Adrenal gland (tissue), 5 donors: Measurements from ENCODE around the gene RTN4IP1.

Experiments used
- CTCF ChIP-seq, 6 experiments: fragments of 450-650 bp in 4 of 6; fragments of 200-600 bp in 2 of 6; sonication (generic) in 1 of 6; IDR thresholded peaks; 1 replicate in 5 of 6; 2 replicates in 1 of 6; pipeline versions ENCODE4 v1.5.1 to v1.8.0; 2016 to 2021; ENCODE audit warnings: antibody characterized with exemption in 6 of 6, mild to moderate bottlenecking in 2 of 6, moderate library complexity in 1 of 6
- POLR2A ChIP-seq, 2 donors: fragments of 450-650 bp; IDR thresholded peaks; one replicate each; pipeline ENCODE4 v1.6.1; 2017; ENCODE audit warnings: antibody characterized with exemption in 2 of 2, mild to moderate bottlenecking in 2 of 2, moderate library complexity in 1 of 2
- donor health status: DM: no; HTN: no; CAD: no.

DNA sequence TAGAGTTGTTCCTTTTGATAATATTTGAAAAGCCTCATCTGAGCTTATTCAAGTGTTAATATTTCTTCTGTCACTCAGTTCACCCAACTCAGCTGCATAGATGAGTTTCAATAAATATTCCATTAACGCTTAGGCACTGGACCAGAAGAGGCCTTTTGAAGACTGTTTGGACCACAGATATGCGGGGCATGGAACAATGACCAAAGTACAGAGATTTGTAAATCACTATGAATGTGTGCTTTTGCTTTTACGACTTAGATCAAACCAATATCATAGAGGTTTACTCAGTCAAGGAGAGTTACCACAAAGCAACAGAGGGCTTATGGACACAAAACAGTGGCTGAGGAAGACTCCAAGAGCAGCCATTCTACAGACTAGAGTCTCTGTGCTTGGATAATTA is 99.9 kb downstream of the RTN4IP1 start:
- TF ChIP-seq CTCF (IDR thresholded peaks at IDR 0.05): no peak
- TF ChIP-seq POLR2A (IDR thresholded peaks at IDR 0.05): no peak
